Measurements from ENCODE around the gene LUC7L. TPM values are rescaled to one million over a fixed set of nuclear protein-coding genes. Genes with fewer than 3 reads are reported as not detected.
A peak's percentile ranks its signal among the peaks of the same experiment; 100 is the strongest.
"Not testable (repeated sequence)": the region's sequence is repeated elsewhere in the genome, so short reads cannot be mapped to it uniquely, and the experiment has no call there.

LUC7L gene
- total and polyA plus RNA-seq, 2 of the 8 experiments (the other 6 are each of a cell fraction or from before 2014, with no cell fraction given): 49.7 to 129 TPM

DNA sequence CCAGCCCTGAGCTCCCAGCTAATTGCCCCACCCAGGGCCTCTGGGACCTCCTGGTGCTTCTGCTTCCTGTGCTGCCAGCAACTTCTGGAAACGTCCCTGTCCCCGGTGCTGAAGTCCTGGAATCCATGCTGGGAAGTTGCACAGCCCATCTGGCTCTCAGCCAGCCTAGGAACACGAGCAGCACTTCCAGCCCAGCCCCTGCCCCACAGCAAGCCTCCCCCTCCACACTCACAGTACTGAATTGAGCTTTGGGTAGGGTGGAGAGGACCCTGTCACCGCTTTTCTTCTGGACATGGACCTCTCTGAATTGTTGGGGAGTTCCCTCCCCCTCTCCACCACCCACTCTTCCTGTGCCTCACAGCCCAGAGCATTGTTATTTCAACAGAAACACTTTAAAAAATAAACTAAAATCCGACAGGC lies 59.2 kb downstream of the LUC7L start:
- POLR2A ChIA-PET (ENCODE audit: partially characterized antibody): interaction anchor here (1.8 kb wide), 1 partner anchor 10 kb away, joined by 5 read pairs; the partner anchor contains the start of gene HBQ1
- peak; percentile 28 for FAIRE-seq
- DNase-seq (ENCODE audit: low read depth in 1 of 2, low spot score in 2 of 2): not testable (repeated sequence)

More for the DNA sequence above, 59.2 kb downstream of the LUC7L start:
- H3K36me3 ChIP-seq (ENCODE audit: control insufficient read depth in 2 of 4, insufficient read depth in 4 of 4, low read length in 3 of 4); H3K4ac ChIP-seq (replicated peaks; ENCODE audit: insufficient read length, low read depth, low read length); H3K56ac ChIP-seq (replicated peaks; ENCODE audit: insufficient read length, low read depth, low read length); H3K79me2 ChIP-seq (ENCODE audit: control insufficient read depth in 1 of 2, insufficient read depth in 2 of 2, low read length in 2 of 2); H4K8ac ChIP-seq (ENCODE audit: extremely low read depth, insufficient read depth, low read length); H3K4me2 ChIP-seq (ENCODE audit: insufficient read depth in 1 of 2, low read depth in 2 of 2, low read length in 2 of 2); H2BK120ac ChIP-seq (replicated peaks; ENCODE audit: low read depth, low read length); H3K23ac ChIP-seq (ENCODE audit: insufficient read length); H2BK5ac ChIP-seq (ENCODE audit: low read depth, low read length); H3K14ac ChIP-seq (ENCODE audit: insufficient read length); H3K18ac ChIP-seq (ENCODE audit: extremely low read depth, low read length); H4K5ac ChIP-seq (ENCODE audit: insufficient read length, low read depth, low read length); H4K91ac ChIP-seq (replicated peaks; ENCODE audit: insufficient read length, low read length); H3K9ac ChIP-seq (replicated peaks in 1 of 4; ENCODE audit: extremely low read depth in 1 of 4, low read depth in 3 of 4, low read length in 3 of 4); H2BK12ac ChIP-seq (ENCODE audit: low read depth, low read length); H3K4me3 ChIP-seq (ENCODE audit: extremely low read depth in 1 of 4, insufficient read depth in 2 of 4, low read depth in 3 of 4, low read length in 4 of 4); H3K79me1 ChIP-seq (ENCODE audit: low read depth, low read length); H3K9me3 ChIP-seq (ENCODE audit: insufficient read depth in 2 of 2, low read depth in 1 of 2, low read length in 1 of 2); H2AK5ac ChIP-seq (ENCODE audit: low read depth, low read length); H2BK20ac ChIP-seq (ENCODE audit: low read length); H2BK15ac ChIP-seq (ENCODE audit: low read length); H2AFZ ChIP-seq (ENCODE audit: low read length); H3K23me2 ChIP-seq (ENCODE audit: low read depth, low read length); H3K27ac ChIP-seq (ENCODE audit: low read depth, low read length): not testable (repeated sequence)
- Histone ChIP-seq H4K20me1 (replicated peaks in 1 of 2; ENCODE audit: control insufficient read depth in 1 of 2, insufficient read depth in 2 of 2, low read length in 2 of 2) (peaks cover 3 to 11% of the 10 kb centered on the region in 2 experiments), H3K4me1 (replicated peaks in 1 of 4; ENCODE audit: control insufficient read depth in 3 of 4, insufficient read depth in 4 of 4, low read length in 3 of 4) (peaks cover 0 to 25% (median 17%) of the 10 kb centered on the region in 4 experiments; a peak in 6 of 7 replicates), H3K27me3 (replicated peaks in 1 of 4; ENCODE audit: control insufficient read depth in 3 of 4, extremely low read depth in 1 of 4, insufficient read depth in 3 of 4, low read length in 3 of 4) (peaks cover 59 to 87% (median 80%) of the 10 kb centered on the region in 4 experiments)
- WGBS, 2 experiments (ENCODE audit: extremely low coverage in 1 of 2, insufficient coverage in 1 of 2, insufficient read length in 1 of 2, insufficient replicate concordance in 2 of 2, low coverage in 1 of 2, low lambda C conversion rate in 2 of 2, missing lambda C conversion rate in 1 of 2): 8% methylated on average over 5 of the region's 5 CpGs; no CpG with 5 or more reads in 1 of the 2 experiments
- peak; percentile 61 to 69; a peak in 1 of 4 replicates for TF ChIP-seq SIN3A (conservative IDR thresholded peaks at IDR 0.05 in 1 of 2, IDR thresholded peaks at IDR 0.05 in 1 of 2; ENCODE audit: low read depth in 1 of 2, low read length in 2 of 2)
- CTCF ChIA-PET (ENCODE audit: partially characterized antibody): interaction anchor here (0.6 to 5.6 kb wide), 5 partner anchors 10 to 104 kb away, joined by 3 to 24 read pairs (median 4); partner anchors contain the start of gene HBQ1
